ENCODE results near the gene IGFBP7.

DNA sequence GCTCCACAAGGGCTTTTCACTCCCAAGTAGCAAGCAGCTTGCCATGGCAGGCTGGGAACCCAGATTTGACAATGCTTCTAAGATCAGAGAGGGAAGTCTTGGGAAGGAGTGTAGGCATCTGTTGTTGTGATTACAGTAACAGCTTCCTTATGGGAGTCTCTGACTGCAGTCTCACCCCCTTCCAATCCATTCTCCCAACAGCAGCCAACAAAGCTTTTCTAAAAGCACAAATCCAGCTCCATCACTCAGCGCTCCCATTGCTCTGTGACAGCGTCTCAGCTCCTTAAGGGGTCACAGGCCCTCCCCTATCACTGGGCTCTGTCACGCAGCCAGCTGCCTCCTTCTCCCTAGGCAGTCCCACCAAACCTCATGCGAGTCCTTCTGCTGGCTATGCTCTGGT is 7.1 kb downstream of the IGFBP7 start:
- TF ChIP-seq POLR2A (IDR thresholded peaks at IDR 0.05): no peak
- TF ChIP-seq, protein P1, sequence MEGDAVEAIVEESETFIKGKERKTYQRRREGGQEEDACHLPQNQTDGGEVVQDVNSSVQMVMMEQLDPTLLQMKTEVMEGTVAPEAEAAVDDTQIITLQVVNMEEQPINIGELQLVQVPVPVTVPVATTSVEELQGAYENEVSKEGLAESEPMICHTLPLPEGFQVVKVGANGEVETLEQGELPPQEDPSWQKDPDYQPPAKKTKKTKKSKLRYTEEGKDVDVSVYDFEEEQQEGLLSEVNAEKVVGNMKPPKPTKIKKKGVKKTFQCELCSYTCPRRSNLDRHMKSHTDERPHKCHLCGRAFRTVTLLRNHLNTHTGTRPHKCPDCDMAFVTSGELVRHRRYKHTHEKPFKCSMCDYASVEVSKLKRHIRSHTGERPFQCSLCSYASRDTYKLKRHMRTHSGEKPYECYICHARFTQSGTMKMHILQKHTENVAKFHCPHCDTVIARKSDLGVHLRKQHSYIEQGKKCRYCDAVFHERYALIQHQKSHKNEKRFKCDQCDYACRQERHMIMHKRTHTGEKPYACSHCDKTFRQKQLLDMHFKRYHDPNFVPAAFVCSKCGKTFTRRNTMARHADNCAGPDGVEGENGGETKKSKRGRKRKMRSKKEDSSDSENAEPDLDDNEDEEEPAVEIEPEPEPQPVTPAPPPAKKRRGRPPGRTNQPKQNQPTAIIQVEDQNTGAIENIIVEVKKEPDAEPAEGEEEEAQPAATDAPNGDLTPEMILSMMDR (IDR thresholded peaks at IDR 0.05): no peak

All from right lobe of liver (tissue), 4 donors.